HG03095 (cell line): ENCODE data around the gene WNT7B.

ENCODE experiments used
- ATAC-seq: cut with Tn5 transposase; IDR thresholded peaks from one replicate; pipeline ENCODE4 v1.9.1; 2021; ENCODE audit warnings: moderate library complexity; ENCODE audit not compliant: unreplicated experiment

WNT7B gene

DNA sequence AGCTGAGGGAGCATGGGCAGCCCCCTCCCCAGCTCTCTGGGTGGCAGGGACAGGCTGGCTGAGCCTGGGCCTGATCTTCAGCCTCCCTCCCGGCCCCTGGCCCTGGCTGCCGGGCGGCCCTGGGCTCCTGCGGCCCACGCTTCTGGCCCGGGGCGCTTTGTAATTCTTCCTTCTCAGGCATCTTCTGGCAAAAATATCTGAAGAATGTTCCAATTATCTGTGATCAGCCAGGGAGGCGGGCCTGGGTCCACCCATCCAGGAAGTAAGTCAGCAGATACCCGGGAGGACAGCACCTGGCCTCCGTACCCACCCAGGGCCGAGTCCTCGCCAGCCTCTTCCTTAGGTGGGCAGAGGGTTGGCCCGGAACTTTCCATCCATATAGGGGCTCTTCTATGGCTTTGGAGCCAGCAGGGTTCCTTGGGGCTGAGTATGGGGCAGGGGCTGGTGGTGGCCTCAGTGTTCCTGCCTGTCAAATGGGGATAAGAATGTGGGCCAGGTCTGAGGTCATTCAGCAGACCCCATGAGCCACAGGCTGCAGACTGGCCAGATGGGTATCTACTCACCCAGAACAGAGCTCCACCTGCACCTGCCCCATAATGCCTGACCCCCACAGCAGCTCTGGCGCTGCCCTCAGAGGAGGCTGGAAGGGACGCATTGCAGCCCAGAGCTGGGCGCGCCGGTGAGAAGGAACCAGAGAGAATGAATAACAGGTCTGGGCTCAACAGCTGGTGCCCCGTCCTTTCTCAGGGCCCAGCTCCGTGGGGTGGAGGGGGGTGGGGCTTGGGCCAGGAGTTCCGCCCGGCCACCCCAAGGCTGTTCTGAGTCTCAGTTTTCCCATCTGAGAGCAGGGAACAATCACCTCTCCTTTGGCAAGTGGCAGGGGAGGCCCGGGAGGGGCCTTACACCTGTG is 16.2 kb downstream of the WNT7B start:
- ATAC-seq: no peak

DNA sequence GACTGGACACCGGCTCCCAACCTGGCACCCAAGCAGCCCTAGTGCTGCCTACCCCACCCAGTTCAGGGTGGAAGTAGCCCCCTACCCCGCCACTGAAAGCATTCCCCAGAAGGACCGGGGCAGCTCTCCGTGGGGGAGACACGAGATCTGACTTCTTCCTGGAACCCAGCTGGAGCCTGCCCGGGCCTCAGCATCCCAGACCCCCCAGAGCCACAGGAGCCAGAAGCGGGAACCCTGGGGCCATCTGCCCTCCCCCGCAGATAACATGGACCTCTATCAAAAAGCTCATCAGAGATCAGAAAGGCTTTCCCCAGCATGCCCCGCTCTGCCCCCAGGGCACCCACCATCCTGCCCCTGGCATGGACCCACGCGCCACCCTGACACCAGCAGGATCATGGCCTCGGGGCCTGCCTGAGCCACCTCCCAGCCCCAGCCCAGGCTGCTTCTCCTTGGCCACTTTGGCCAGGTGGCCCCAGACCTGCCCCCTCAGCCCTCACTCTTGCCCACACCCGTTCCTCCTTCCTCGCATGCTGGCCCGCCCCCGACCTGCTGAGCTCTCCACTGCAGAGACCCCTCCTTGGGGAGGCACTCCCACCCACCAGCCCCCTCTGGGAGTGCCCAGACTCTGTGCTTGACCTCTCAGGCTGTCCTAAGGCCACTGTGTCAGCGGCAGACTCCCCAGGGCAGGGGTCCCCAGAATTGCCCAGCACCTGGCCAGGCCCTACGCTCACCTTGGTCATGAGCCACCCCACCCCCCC is 17.1 kb downstream of the WNT7B start:
- no peak for ATAC-seq

DNA sequence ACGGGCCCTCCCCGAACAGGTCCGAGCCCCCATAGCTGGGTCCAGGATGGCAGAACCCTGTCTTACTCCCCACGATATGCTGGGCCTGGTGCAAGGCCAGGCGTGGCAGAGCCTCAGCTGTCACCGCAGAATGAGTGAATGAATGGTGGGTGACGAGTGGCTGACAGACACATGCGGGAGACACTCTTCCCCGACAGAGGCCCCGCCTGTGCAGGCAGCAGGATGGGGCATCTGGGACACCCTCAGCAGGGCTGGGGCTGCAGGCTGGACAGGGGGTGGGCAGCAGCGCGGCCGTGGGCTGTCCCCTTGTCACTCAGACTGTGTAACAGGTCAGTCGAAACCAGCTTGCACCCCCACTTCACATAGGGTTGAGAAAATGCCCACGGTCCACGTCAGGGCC is 18.0 kb downstream of the WNT7B start:
- no peak for ATAC-seq

DNA sequence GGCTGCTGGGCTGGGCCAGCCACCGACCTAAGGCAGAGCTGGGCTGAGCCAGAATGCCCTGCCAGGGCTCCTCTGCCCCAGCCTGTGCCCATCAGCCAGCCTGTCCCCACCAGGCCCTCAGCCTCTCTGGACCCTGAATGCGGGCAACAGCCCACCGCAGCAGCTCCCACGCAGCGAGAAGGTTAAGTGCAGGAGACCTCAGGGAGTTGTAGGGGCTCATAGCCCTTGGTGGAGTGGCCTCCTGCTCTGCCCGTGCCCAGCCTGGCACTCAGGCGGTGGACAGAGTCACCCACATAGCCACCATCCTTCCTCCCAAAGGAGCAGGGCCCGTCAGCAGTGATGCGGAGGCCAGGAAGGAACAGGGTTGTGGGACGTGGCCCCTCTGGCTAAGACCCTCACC is 19.1 kb downstream of the WNT7B start:
- no peak for ATAC-seq

DNA sequence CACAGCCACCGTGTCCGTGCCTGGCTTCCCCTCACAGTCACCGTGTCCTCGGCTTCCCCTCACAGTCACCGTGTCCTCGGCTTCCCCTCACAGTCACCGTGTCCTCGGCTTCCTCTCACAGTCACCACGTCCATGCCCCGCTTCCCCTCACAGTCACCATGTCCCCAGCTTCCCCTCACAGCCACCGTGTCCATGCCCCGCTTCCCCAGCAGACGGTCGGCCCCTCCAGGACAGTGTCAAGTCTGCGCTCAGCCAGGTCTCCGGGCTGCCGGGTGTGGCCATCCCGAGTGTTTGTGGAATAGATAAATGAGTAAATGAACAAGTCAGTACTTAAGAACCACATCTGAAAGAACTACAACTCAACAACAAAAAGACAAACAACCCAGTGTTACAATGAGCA is 23.8 kb downstream of the WNT7B start:
- no peak for ATAC-seq

DNA sequence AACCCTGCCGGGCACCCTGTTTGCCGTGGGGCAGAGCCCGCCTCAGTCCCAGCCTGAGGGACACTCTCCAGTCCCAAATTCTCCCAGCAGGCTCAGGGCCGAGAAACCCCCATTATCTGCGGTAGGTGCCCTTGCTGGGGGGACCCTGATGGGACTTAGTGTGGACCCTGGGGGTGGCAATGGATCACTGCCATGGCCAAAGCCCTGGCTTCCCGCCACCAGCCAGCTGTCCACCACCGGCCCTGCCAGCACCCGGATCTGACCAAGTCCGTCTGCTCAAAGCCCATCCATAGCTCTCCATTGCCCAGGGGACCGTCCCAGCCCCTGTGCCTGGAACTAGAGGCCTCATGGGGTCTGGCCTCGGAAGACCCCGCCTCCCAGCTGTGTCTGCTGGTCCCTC is 24.4 kb downstream of the WNT7B start:
- no peak for ATAC-seq

DNA sequence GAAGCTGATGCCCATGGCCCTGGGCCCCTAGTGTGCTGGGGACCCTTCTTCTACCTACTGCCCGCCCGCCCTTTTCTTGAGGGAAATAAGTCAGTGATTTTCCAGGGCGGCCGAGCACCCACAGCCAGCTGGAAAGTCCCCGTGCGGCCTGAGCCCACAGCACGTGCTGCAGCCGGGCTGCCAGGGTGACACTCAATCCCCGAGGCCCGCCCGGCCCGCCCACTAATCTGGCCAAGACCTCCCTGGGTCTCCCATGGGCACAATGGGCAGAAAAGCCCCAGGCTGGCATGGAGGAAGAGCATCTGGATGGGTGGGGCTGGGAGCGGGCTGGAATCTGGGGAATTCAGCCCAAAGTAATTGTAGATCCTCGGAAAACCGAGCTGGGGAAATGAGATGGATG is 24.8 kb downstream of the WNT7B start:
- ATAC-seq: no peak

DNA sequence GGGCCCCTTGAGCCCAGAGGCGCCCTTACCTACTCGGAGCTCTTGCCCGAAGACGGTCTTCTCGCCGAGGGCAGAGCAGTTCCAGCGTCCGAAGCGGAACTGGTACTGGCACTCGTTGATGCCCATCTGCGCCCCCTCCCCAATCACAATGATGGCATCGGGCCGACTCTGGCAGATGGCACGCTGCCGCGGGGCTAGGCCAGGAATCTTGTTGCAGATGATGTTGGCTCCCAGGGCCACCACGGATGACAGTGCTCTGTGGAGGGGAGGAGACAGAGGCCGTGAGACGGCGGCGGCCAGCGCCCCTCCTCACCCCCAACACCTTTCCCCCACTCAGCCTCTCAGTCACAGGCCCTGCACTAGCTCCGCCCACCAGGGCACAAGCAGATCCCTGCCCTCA is 27.1 kb downstream of the WNT7B start:
- no peak for ATAC-seq

DNA sequence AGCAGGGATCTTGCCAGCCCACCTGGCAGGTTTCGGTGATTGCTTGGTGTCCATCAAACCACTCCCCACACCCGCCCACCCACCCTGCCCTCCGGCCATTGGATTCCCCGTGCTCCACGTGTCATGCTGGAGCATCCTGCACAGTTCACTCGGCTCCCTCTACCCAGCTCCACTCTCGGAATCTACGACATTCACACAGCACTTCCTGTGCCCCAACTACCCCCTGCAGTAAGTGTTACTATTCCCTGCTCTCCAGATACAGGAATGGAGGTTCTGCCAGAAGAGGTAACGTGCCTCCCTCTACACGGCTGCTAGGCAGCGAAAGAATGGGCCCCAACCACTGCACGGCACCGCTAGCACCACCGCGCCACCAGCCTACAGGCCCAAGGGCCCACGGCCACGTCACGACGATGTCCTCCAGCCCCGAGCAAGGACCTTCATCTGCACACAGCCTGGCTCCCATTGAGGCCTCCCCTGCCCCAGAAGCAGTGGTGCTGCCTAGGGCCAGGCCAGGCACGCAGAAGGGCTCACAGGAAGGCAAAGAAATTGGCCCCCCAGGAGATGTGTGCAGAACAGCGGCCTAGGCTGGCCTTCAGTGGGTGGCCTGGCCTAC is 27.6 kb downstream of the WNT7B start:
- ATAC-seq: no peak

DNA sequence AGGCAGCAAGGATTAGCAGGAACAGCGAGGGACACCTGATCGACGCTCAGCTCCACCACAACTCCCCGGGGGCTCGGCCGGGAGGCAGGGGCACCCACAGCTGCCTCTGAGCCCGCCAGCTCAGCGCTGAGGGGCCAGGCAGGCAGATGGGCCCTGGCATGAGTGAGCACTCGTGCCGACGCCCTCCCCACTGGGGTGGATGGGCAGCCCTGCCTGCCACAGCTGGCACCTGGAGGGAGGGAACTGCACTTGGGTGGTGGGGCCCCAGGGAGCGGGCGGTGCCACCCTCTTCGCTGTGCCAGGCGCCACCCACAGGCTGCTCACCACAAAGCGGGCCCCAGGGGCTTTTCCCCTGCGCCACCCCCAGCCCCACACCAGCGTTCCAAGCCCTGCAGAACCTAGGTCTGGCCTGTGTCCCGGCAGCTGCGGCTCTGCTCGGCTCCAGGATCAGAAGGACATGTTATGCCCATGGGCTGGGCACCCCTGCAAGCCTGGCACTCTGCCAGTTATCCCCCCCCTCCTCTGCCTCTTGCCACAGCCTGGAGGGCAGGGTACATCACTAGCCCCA is 28.8 kb downstream of the WNT7B start:
- no peak for ATAC-seq

DNA sequence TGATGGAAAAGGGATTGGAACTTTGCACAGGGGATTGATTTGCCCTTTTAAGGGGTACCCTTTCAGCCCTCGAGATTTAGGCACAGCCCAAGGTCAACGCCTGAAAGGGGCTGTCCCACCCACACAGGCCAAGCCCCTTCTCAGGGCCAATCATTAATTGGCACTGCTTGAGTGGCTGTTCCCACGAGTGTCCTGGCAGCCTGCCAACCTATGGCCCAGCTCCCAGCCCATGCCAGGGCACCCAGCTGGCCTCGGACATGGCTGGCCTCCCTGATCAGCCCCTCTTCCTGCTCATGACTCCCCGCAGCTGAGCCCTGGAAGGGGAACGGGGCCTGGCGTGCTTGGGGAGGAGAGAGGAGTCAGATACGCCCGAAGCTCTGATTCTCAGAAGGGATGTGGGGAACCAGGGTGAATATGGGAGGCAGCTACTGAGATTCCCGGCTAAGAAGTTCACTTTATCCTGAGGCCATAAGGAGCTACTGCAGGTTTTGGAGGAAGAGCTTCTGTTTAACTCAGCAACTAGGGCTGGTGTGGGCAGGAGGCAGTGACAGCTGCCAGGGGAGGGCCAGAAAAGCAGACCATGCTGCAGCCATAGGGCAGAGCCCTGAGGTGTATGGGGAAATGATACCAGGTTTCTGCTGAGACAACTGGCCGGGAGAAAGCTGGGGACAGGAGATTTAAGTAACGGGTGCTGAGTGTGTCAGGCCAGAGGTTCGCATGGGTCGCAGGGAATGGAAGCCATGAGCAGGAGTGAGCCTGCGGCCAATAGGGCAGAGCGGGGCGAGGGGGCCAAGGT is 30.0 kb downstream of the WNT7B start:
- no peak for ATAC-seq

DNA sequence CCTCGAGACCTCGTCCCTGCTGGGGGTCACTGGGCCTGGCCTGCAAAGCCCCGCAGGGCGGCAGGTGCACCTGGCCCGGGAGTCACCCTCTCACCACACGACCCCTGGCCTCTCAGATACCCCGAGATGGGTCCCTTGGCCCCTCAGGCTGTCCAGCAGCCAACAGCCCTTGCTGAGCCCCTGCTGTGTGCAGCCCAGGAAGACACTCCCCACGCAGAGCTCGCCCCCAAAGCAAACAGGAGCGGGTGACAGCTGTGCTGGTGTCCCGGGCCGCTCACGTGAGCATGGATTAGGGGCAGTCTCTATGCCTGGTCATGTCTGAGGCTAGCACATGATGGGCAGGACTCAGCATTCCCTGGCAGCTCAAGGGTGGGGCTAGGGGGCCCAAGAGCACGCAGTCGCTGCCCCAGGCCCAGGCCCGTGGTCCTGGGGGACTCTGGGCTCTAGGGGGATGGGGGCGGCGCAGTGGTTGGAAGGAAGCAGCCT is 31.3 kb downstream of the WNT7B start:
- no peak for ATAC-seq

DNA sequence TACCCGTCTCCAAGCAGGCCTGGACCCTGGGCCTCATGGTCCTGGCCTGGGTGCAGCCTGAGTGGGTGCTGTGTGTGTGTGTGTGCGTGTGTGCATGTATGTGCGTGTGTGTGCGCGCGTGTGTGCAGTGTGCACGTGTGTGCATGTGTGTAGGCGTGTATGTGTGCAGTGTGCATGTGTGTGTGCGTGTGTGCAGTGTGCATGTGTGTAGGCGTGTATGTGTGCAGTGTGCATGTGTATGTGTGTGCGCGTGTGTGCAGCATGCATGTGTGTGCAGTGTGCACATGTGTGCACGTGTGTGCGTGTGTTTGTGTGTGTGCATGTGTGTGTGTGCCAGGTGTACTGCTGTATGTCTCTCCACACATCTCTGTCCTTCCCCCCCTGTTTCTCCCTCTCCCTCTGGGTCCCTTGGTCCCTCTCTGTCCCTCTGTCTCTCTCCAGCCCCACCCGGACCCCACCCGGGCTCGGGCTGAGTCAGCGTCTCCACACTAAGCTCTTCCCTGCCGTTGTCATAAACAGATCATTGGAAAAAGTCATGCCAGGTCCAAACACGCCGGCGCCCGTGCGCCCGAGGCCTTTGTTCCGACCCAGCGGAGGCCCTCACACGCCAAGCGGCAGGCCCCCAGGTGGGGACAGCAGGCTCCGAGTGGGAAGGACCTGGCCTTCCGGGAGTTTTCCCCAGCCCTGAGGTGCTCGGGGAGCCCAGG is 34.0 kb downstream of the WNT7B start:
- ATAC-seq: no peak

DNA sequence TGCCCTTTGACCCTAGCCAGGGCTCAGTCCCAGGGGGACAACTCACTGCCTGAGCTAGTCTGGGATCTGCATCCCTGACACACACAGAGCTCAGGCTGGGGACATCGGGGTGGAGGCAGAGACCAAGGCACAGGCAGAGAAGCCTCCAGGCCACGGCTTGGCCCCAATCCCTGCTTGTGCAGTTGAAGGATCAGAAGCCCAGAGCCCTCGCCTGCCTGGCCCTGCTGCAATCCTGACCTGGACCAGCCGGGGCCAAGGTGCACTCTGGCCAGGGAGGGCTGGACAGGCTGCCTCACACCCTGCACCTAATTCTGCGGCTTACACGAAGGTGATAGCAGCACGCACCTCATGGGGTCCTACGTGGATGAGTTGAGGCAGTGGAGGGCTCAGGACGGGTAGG is 34.6 kb downstream of the WNT7B start:
- ATAC-seq: no peak

DNA sequence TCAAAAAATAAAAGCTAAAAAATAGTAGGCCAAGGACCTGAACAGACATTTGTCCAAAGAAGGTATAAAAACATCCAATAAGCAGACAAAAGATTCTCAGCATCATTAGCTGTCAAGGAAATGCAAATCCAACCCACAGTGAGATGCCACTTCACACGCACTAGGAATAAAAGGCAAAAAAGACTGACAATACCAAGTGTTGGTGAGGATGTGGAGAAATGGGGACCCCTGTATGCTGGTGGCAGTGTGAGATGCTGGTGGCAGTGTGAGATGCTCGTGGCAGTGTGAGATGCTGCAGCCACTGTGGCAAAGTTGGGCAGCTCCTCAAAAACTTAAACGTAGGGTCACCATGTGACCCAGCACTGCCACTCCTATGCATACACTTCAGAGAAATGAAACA is 38.0 kb downstream of the WNT7B start:
- no peak for ATAC-seq

DNA sequence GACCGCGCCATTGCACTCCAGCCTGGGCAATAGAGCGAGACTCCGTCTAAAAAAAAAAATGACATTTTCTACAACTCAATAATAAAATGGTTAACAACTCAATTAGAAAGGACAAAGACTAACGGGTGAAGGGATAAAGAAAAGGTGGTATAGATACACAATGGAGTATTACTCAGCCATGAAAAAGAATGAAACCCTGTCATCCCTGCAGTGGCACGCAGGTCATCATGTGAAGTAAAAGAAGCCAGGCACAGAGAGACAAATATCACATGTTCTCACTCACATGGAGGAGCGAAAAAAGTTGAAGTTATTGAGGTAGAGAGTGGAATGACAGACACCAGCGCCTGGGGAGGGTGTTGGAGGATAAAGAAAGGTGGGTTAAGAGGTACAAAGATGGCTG is 39.0 kb downstream of the WNT7B start:
- ATAC-seq: no peak

DNA sequence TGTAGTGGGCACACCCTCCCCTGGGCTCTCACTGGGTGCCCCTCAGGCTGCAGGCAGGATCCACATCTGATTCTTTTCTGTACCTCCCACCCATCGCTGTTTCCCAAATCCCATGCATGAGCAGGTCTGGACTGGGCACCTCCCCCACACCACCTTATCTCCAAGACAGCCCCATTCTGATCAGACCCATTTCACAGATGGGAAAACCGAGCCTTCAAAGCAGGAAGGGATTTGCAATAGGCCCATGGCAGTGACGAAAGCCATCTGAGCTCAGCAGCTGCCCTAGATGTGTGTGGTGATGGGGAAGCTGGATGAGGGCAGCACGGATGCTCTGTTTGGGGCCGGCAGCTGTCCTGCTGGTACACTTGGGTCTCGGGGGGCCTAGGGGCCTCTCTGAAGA is 41.4 kb downstream of the WNT7B start:
- no peak for ATAC-seq

DNA sequence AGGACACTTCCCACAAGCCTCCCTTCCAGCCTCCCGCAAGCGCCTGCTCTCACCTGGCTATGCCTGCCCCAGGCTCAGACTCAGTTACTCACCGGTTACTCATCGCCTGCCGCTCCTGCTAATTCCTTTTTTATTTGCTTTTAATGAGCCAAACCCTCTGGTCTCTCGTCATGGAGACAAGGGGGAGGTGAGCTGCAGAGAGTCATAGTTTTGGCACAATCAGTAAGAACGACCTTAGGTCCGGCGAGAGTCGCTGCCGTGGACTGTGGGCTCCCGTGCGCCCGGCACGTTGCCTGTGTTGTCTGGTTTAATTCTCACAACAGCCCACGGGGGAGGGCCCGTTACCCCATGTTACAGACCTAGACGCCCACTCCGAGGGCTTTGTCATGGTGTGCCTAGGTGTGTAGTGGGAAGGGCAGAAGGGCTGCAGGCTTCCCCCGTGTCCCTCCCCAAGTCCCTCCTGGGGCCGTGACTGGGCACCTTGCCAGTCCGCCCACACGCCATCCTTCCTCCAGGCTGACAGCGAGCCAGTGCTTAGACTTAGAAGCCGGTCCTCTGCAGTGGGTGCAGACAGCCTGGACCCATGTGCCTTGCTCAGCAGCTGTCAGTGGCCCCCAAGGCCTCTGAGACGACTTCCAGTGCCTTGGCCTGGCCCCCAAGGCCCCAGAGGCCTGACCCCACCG is 42.2 kb downstream of the WNT7B start:
- ATAC-seq: no peak

DNA sequence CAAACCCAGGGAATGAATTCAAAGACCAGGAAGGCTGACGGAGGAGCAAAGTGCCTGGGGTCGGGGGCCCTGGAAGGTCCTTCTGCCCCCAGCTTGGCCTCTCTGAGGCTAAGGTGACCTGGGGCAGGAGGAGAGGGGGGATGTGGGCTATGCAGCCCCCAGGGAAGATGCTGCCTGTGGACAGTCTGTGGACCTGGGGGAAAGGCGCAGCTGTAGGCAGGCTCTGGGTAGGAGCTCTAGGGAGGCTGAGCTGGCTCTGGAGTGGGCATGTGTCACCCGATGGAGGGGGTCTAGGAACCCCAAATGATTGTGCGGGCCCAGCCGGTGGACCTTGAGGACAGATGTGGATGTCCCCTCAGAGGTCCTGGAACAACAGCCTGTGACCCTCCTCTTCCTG is 42.8 kb downstream of the WNT7B start:
- no peak for ATAC-seq
